B cell (primary cell): Measurements from ENCODE around the gene ZNF138. TPM values are rescaled to one million over a fixed set of nuclear protein-coding genes. Genes with fewer than 3 reads are reported as not detected.

Experiments
- ATAC-seq: fragments of 200-7000 bp; cut with Tn5 transposase; one replicate; pipeline ENCODE4 v1.10.0; 2021; ENCODE audit warnings: low read depth, mild to moderate bottlenecking, moderate number of reproducible peaks, moderate library complexity
- CTCF ChIA-PET: fragments of 350-600 bp; sonication (Branson Sonifier 250); formaldehyde crosslinking; loops from one replicate; lab custom pipeline; 2021; ENCODE audit warnings: antibody characterized with exemption, inconsistent platforms; lab: Charles Lee
- POLR2A ChIA-PET: fragments of 350-600 bp; sonication (Branson Sonifier 250); formaldehyde crosslinking; loops from one replicate; lab custom pipeline; 2021; ENCODE audit warnings: antibody characterized with exemption; lab: Charles Lee
- DNase-seq: peaks from one replicate; pipeline ENCODE4 v3.0.0; 2013
- H2AFZ ChIP-seq: 2 replicates; pipeline ENCODE4 v1.6.1; 2012; ENCODE audit warnings: mild to moderate bottlenecking, low read depth, low read length; ENCODE audit not compliant: insufficient read depth, poor library complexity, severe bottlenecking
- H3K27ac ChIP-seq, 2 donors: 1 replicate in 1 of 2; 2 replicates in 1 of 2; pipeline ENCODE4 v1.5.1; 2012 to 2013; ENCODE audit warnings: low read length in 2 of 2, mild to moderate bottlenecking in 2 of 2, moderate library complexity in 1 of 2
- H3K27me3 ChIP-seq, 4 experiments: fragments of 200-600 bp in 1 of 4; sonication (generic) in 1 of 4; replicated peaks in 1 of 4; 1 replicate in 2 of 4; 2 replicates in 2 of 4; pipeline versions ENCODE4 v1.6.1 to v1.7.0; 2013 to 2016; ENCODE audit warnings: low read length in 3 of 4, mild to moderate bottlenecking in 2 of 4, mixed read lengths in 1 of 4, moderate library complexity in 1 of 4; ENCODE audit not compliant: insufficient read depth in 4 of 4, control insufficient read depth in 3 of 4; ENCODE audit errors: control extremely low read depth in 1 of 4
- H3K36me3 ChIP-seq, 2 experiments: replicated peaks in 1 of 2; 1 replicate in 1 of 2; 2 replicates in 1 of 2; pipeline versions ENCODE4 v1.6.1 to v1.7.1; 2013; ENCODE audit warnings: low read length in 1 of 2; ENCODE audit not compliant: insufficient read depth in 2 of 2, control insufficient read depth in 1 of 2; ENCODE audit errors: control extremely low read depth in 1 of 2, extremely low read depth in 1 of 2
- H3K4me1 ChIP-seq, 2 donors: fragments of 200-600 bp in 1 of 2; sonication (generic) in 1 of 2; 1 replicate in 1 of 2; 2 replicates in 1 of 2; pipeline versions ENCODE4 v1.5.1 to v1.6.1; 2013 to 2017; ENCODE audit warnings: low read length in 2 of 2; ENCODE audit not compliant: control insufficient read depth in 2 of 2, insufficient read depth in 2 of 2
- H3K4me2 ChIP-seq: replicated peaks from 2 replicates; pipeline ENCODE3; 2012; ENCODE audit warnings: mild to moderate bottlenecking, low read depth, low read length; ENCODE audit not compliant: poor library complexity, severe bottlenecking
- H3K4me3 ChIP-seq, 5 experiments: fragments of 200-600 bp in 1 of 5; sonication (generic) in 1 of 5; 1 replicate in 3 of 5; 2 replicates in 2 of 5; pipeline versions ENCODE4 v1.5.1 to v1.7.0; 2011 to 2016; ENCODE audit warnings: low read length in 4 of 5, mild to moderate bottlenecking in 4 of 5, low read depth in 2 of 5, control low read depth in 1 of 5, moderate library complexity in 1 of 5; ENCODE audit not compliant: insufficient read depth in 1 of 5; ENCODE audit errors: control extremely low read depth in 1 of 5, extremely low read depth in 1 of 5
- H3K79me2 ChIP-seq: fragments of 200-600 bp; sonication (generic); one replicate; pipeline ENCODE4 v1.6.0; 2016; ENCODE audit warnings: low read length; ENCODE audit not compliant: control insufficient read depth, insufficient read depth
- H3K9ac ChIP-seq: fragments of 200-600 bp; sonication (generic); 2 replicates; pipeline ENCODE4 v1.6.1; 2017; ENCODE audit warnings: mild to moderate bottlenecking, low read length, moderate library complexity
- H3K9me3 ChIP-seq, 3 donors: one replicate each; pipeline versions ENCODE4 v1.6.1 to v1.7.1; 2013; ENCODE audit warnings: low read length in 2 of 3; ENCODE audit not compliant: control insufficient read depth in 2 of 3, insufficient read depth in 1 of 3; ENCODE audit errors: control extremely low read depth in 1 of 3
- H4K20me1 ChIP-seq: 2 replicates; pipeline ENCODE4 v1.6.0; 2012; ENCODE audit warnings: mild to moderate bottlenecking, low read length; ENCODE audit not compliant: insufficient read depth, control insufficient read depth, poor library complexity, severe bottlenecking
- H3K27ac Mint-ChIP-seq: one replicate; pipeline ENCODE4 v1.8.0; 2021; ENCODE audit warnings: mixed read lengths
- H3K27me3 Mint-ChIP-seq: one replicate; pipeline ENCODE4 v1.8.0; 2021; ENCODE audit warnings: mixed read lengths
- H3K4me1 Mint-ChIP-seq: one replicate; pipeline ENCODE4 v1.8.0; 2021; ENCODE audit warnings: mixed read lengths
- H3K4me3 Mint-ChIP-seq: one replicate; pipeline ENCODE4 v1.8.0; 2021; ENCODE audit warnings: mixed read lengths
- H3K9me3 Mint-ChIP-seq: one replicate; pipeline ENCODE4 v1.8.0; 2022; ENCODE audit warnings: mixed read lengths; ENCODE audit not compliant: insufficient read depth
- CTCF ChIP-seq: fragments of 200-600 bp; IDR thresholded peaks from one replicate; pipeline ENCODE4 v1.8.0; 2022; ENCODE audit warnings: antibody characterized with exemption, mild to moderate bottlenecking
- EZH2 ChIP-seq: IDR thresholded peaks from 2 replicates; pipeline ENCODE4 v1.6.1; 2012; ENCODE audit warnings: borderline replicate concordance, low read depth, mild to moderate bottlenecking, moderate library complexity, low read length; ENCODE audit not compliant: insufficient read depth, poor library complexity, severe bottlenecking
- WGBS: methylation state at CpG from one replicate; pipeline ENCODE4 v1.1.5; 2013; ENCODE audit warnings: missing lambda C conversion rate; ENCODE audit not compliant: insufficient coverage; 5-methylcytosine and 5-hydroxymethylcytosine counted together
- intact Hi-C: fragments of 100-400 bp; cut with micrococcal nuclease; formaldehyde crosslinking; loops from one replicate; pipeline ENCODE4 v1.10.0; 2022
- polyA plus RNA-seq: library from polyadenylated mRNA; depleted of rRNA; stranded (reverse); fragments of >200 nt; gene quantifications from 2 replicates; pipeline ENCODE4 v1.2.3, GENCODE V29; 2012
- total RNA-seq, 2 donors: library from RNA; stranded (reverse); fragments of 120-200 nt in 1 of 2; gene quantifications; 1 replicate in 1 of 2; 2 replicates in 1 of 2; pipeline versions ENCODE4 v1.2.3 to v1.2.4, GENCODE V29; 2013 to 2022

ZNF138 gene
- total and polyA plus RNA-seq, 2 donors (not counting 1 experiment from before 2014, with no cell fraction given): 10.1 to 26.6 TPM

- Histone ChIP-seq H4K20me1 (no peaks in the 10 kb centered on the region), H2AFZ (peak overlapping the region; percentile 83), H3K9me3 (no peaks in the 10 kb centered on the region), H3K4me1 (peaks cover 13 to 14% of the 10 kb centered on the region in 2 donors), H3K27me3 (no peaks in the 10 kb centered on the region), H3K4me3 (no peak overlapping the region), H3K9ac (no peak overlapping the region), H3K4me2 (no peak overlapping the region), H3K27ac (peak overlapping the region; percentile 76 to 84), H3K79me2 (peaks cover 44% of the 10 kb centered on the region), H3K36me3 (no peaks in the 10 kb centered on the region)
- DNase-seq (peak; percentile 4), ATAC-seq (no peak)
- H3K9me3 Mint-ChIP-seq: no peaks in the 10 kb centered on the region
- 93% methylated on average over 2 of the region's 4 CpGs for WGBS
- H3K27me3 Mint-ChIP-seq: no peaks in the 10 kb centered on the region
- peaks cover 24% of the 10 kb centered on the region for H3K4me1 Mint-ChIP-seq
- POLR2A ChIA-PET: interaction anchor here (1.0 to 1.5 kb wide), 2 partner anchors 28 to 127 kb away, joined by 4 to 16 read pairs; partner anchors contain the start of gene ZNF107
- H3K27ac Mint-ChIP-seq: peak overlapping the region; percentile 20
- TF ChIP-seq CTCF: no peak
- TF ChIP-seq EZH2: no peak
- CTCF ChIA-PET: interaction anchor here (1.8 to 1.9 kb wide), 2 partner anchors 106 to 127 kb away, joined by 7 to 9 read pairs; partner anchors contain the start of gene ZNF107
- peak overlapping the region; percentile 16 for H3K4me3 Mint-ChIP-seq
- intact Hi-C loops: no loop called here
Observed at GRCh38 chr7:64793106-64793755, 997 bp upstream of the ZNF138 start.

- H3K27ac ChIP-seq: peak overlapping the region in 1 of 2 donors; percentile 76
- peaks cover 1 to 10% of the 10 kb centered on the region in 2 experiments for H3K36me3 ChIP-seq
- ChIA-PET POLR2A (interaction anchor here (1.3 to 1.5 kb wide), 2 partner anchors 129 to 211 kb away, joined by 8 to 16 read pairs; partner anchors contain the start of genes ERV3-1 and ZNF107), CTCF (interaction anchor here (1.8 kb wide), 1 partner anchor 129 kb away, joined by 9 read pairs; the partner anchor contains the start of gene ZNF107)
- ATAC-seq (no peak), DNase-seq (no peak)
- Mint-ChIP-seq H3K4me3 (peak overlapping the region; percentile 99), H3K4me1 (peaks cover 28% of the 10 kb centered on the region), H3K27me3 (no peaks in the 10 kb centered on the region), H3K9me3 (no peaks in the 10 kb centered on the region), H3K27ac (peak overlapping the region; percentile 32)
- H4K20me1 ChIP-seq: peaks cover under 1% of the 10 kb centered on the region
- peak overlapping the region; percentile 72 to 89 (median 76) for H3K4me3 ChIP-seq
- H3K4me2 ChIP-seq: peak overlapping the region; percentile 77
- 40% methylated on average over 1 of the region's 1 CpG for WGBS
- peaks cover 63% of the 10 kb centered on the region for H3K79me2 ChIP-seq
- no peaks in the 10 kb centered on the region for H3K9me3 ChIP-seq
- no peaks in the 10 kb centered on the region for H3K27me3 ChIP-seq
- TF ChIP-seq CTCF: no peak
- TF ChIP-seq EZH2: no peak
- peak overlapping the region; percentile 77 for H3K9ac ChIP-seq
- peaks cover 13 to 14% of the 10 kb centered on the region in 2 donors for H3K4me1 ChIP-seq
- peak overlapping the region; percentile 83 for H2AFZ ChIP-seq
- intact Hi-C loops: loop anchor here (1.0 kb wide), 1 partner anchor 211 kb away; the partner anchor contains the start of gene ERV3-1
Observed at GRCh38 chr7:64795176-64795575, 948 bp downstream of the ZNF138 start.
